HG02870 (cell line): ENCODE data around the gene CREB5.
A peak's percentile ranks its signal among the peaks of the same experiment; 100 is the strongest.

Experiments
- ATAC-seq: cut with Tn5 transposase; IDR thresholded peaks from one replicate; pipeline ENCODE4 v1.9.1; 2021; ENCODE audit warnings: mild to moderate bottlenecking, moderate library complexity; ENCODE audit not compliant: unreplicated experiment

The CREB5 gene

DNA sequence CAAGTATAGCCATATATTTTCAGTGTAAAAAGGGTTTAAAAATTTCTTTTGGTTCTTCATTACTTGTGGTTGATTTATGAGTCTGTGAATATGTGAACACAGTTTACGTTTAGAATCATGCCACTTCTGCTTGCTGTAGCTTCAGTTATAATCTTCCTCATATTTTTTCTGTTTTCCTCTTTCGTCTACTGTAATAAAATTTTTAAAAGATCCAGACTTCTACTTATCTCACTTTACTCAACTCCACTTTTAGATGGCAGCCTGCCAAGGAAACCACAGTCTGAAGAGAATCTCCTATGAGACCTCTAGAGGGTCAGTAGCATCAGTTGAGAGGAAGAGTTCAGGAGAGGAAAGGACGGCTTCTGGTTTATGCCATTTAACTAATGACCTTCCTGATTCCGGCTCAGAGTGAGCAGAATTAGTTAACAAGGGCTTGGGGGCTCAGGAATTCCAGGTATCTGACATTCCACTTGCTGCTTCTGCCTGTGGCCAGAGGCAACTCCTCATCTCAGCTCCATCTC lies 21.4 kb downstream of the CREB5 start:
- ATAC-seq, result no peak

DNA sequence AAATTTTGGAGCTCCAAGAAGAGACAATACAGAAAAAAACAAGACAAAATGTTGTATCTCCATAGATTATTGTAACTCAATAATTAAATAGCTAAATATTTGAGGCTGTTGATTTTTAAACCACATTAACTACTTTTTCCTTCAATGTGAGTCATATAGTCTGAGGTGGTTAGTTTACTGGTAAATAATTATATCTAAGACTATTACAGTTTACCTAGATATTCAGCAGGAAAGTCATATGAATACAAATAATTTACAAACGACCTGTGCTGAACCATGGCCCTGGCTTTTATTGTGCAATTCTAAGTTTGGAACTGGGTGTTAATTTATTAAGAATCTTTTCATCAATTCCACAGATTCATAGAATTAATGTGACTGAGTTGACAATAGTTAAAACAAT lies 22.2 kb downstream of the CREB5 start:
- no peak for ATAC-seq

DNA sequence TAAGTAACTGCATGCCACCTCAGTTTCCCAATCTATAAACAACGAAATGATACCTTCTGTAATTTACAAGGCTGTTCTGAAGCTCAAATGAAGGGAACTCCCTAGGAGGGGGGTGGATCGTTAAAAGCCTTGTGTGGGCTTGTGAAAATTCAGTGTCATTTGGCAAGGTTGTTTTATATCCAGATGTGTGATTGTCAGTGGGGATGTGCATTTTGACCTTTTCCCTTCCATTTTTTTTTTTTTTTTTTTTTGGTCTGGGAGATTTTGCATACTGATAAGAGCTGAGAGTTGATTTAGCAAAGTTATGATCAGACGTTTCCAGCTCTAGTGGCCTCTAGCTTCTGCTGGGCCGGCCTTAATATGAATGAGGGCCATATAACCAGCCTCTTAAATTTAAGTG lies 22.8 kb downstream of the CREB5 start:
- ATAC-seq, result no peak

DNA sequence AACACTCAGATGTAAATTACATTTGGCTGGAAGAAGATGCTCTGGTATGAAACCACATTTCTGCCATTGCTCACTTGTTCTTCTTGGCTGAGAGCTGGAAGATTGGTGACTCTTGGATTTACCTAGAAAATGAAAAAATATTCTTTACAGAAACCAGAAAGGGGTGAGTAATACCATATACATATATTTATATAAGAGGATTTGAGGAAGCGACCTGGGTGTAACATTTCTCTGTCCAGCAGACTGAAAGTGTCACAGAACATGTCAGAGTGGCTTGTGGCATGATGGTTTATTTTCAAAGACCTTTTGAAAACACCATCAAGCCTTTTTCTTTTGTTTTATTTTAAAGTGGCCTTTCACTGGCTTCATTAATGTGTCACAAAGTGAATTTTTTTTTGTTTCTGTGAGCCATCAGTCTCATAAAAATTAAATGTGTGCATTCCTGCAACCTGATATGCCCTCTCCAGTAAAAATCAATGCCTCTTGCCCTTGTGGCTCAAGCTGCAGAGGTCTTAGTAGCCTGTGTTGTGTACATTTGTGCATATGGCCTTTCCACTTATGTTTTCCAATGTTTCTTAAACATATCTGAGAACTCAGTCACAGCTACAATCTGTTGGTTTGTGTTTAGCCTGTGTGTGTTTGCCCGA lies 23.5 kb downstream of the CREB5 start:
- ATAC-seq, result no peak

DNA sequence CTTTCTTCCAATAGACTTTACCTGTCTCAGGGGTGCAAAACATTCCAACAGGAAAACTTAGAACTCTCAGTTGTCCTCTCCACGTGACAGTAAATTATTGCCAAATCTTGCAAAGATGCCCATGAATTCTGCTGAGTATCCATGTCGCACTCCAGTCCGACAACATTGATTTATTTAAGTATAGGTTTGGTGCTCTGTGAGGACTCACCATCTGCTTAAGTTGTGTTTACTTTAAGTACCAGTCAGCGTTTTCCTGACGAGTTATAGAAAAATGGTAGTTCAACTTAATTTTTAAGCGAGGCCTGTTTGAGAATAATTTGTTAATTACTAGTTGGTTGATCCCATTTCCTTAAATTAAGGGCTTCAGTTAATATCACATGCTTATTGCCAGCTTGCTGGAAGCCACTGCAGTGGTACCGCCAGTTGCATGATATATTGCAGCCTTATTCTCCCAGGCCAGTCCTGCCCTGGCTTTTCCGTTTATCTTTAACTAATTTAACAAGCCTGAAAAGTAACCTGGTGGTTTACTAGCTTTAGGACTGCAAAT lies 27.8 kb downstream of the CREB5 start:
- ATAC-seq, result no peak

DNA sequence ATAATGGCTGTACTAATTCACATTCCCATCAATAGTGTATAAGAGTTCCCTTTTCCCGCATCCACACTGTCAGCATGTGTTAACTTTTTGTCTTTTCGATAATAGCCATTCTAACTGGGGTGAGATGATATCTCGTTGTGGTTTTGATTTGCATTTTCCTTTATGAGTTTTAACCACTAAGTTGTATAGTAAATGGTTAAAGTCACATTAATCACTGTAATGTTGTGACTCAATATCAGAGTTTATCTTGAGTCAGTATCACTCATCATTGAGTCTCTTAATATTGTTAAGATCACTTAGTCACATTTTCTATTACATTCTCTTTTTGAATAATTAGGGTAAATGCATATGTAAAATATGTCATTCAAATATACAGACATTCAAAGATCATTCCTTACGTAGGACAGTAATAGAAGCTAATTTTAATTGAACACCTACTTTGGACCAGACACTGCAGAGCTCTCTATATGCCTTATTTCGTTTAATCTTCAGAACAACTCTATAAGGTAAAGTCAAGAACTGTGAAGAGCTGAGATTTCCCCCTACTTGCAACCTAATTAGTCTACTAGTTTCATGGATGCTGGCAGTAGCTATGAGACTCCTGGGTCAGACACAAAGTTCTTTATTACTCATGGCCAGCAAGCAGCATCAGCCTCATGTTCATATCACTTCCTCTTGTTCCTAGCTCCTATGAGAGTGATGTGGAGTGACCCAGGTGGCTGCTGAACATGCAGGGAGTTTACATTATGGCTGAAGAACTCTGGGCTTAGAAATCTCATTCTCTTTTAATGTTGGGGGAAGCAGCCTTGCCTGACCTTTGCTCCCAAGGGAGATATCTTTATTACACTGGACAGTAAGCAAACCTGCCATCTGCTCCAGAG lies 30.5 kb downstream of the CREB5 start:
- ATAC-seq, result peak; percentile 78

DNA sequence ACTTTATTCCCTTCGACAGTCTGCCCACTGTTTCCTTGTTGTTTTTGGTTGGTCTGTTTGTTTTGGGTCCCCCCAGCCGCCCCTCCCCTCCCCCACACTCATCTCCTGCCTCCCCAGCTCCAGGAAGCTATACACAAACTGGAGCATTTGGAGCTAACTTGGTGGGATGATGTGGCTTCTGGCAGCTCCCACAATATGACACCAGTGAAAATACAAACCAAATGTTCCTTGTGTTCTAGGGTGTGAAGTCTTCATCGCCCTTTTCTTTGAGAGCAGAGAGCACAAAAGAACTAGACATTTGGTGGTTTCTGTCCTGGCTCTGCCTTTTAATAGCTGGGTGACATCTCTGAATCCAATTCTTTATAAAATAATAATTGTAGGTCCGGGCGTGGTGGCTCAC lies 33.8 kb downstream of the CREB5 start:
- ATAC-seq, result no peak

DNA sequence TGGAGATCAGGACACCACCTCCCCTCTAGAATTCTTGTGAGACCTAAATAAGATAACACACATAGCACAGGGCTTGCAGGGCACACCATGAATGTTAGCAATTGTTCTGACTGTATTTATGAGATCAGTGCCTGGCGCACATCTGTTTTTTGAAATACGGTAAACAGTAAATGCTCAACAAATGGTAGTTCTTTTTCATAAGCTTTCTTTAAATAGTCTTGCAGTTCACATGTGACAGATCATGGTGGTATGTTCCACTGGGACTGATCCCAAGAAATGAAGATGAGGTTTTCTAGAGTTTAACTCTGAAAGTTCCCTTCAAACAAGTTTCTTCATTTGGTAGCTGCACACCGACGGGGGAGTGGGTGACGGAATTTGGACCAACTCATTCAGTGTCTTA lies 34.8 kb downstream of the CREB5 start:
- ATAC-seq, result no peak

DNA sequence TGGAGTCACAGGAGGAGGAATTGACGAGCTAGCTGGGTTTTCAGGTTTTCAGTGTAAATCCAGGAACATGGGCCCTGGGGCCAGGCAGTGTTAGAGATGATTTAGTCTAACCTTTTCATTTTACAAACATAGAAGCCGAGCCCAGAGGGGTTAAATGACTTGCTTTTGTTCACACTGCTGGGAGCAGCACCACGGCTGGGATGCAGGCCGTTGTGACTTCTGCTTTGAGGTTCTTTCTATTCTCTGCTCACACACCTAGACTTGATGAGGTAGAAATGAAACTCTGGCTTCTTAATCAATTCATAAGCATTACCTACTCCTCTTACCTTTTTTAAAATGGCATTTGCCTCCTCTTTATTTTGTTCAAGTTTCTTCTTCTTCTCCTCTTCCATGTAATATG lies 36.4 kb downstream of the CREB5 start:
- no peak for ATAC-seq

DNA sequence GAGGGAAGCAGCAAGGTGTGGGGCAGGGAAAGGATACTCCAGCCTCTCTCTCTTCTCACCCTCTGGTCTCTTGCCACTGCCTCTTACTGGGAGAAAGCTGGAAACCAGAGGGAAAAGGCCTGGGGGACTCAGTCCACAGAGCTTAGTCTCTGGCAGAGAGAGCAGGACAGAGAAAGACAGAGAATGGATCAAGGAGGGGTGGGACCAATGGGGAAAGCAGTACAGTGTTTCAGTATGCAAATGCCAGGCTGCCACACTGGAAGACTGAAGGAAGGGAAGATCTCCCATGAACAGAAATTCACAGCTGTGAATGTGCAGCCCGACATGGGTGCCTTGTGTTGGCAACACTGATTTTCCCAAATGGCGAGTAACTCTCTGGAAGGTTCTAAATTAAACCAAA lies 40.4 kb downstream of the CREB5 start:
- no peak for ATAC-seq

DNA sequence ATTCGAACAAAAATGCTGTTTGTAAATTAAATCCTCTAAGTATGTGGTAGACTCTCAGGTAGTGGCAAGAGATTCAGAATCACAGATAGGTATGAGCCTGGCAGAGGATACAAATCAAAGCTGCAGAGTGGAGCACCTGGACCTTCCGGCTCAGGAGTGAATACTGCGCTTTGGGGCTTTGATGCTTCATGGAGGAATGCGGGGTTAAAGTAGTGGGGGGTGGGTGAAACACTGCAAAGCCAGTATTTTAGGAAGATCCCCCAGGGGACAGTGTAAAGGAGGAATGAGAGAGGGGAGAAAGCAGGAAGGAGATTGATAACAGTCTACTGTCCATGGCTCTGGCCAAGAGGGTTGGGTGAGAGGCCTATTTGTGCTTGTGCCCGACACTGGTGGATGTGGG lies 43.2 kb downstream of the CREB5 start:
- no peak for ATAC-seq

DNA sequence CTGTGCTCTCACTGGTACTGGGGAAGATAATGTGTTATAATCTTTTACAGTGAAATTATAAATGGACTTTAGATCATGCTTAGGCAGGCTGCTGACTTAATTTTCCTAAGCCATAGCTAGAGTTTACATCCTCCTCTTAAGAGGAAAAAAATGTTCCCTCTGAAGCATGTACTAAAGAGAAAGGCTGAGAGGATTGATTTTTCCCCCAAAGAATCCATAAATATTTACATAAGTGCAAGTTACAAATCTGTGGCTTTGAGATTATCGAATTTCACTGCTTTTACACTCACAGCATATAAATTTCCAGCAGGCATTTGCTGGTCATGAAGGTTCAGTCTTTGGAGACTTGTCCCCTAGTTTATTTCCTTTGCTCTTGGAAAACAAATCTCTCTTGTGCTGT lies 43.7 kb downstream of the CREB5 start:
- ATAC-seq, result no peak

DNA sequence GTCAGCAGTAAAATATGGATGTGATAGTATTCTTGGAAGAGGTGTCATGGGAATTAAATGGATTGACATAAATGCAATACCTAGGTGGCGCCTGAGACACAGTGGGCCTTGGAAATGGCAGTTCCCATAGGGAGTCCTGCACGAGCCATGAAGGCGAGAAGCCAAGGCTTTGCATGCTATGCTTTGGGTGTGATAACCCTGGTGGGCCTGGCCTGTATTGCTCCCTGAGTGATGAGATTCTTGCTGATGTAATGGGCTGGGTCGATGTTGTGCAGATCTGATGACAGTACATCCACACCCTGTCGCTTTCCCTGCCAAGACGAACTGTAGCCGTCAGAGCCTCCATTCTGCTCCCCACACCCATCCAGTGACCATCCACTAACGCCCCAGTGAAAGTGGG lies 46.4 kb downstream of the CREB5 start:
- ATAC-seq, result no peak

DNA sequence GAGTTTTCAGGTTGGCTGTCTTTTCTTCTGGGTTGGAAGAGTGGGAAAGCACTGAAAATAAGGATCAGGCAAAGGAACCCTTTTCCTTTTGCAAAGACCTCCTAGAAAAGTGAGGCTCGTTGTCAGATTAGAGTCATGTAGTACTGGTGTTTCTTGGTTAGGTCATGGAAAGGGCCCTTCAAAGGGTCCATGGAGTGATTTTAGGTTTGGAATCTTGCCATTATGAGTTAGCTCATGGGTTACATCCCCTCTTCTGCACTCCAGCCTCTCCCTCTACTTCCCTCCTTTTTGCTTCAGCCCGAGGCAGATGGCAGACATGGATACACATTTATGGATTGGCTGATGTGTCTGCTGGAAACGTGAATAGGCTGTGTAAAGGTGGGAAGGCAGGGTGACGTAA lies 47.0 kb downstream of the CREB5 start:
- ATAC-seq, result no peak

DNA sequence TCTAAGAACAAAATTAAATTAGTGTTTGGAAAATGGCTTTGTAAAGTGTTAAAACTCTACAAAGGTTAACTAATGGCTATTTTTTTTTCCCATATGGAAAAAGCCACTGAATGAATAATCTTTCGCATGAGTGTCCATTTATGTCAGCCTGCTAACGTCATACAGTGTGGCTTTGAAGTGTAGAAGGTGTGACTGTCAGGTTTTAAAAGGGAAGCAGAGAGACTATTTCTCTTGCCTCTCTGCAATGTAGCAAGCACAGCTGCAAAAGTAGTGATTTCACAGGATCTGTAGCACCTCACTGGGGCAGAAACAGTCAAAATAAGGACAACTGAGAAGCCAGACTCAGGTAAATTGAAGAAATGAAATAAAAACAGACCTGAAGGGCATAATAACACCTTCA lies 53.4 kb downstream of the CREB5 start:
- no peak for ATAC-seq

DNA sequence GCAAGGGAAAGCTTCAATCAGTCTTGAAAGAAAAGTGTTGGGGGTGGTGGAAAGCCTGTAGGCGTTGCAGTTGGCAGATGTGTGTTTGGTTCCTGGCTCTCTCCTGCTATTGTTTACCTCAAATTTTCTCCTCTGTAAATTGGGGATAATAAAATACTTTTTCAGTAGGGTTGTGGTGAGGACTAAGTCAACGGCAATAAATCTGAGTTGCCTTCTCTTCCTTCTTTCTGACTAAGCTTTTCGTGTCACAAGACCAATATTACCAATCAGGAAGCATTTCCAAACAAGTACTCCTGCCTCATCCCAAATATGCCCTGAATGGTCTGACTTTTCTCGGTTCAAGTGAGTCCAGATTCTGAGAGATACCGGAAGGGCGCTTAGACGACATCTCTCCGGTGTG lies 54.0 kb downstream of the CREB5 start:
- no peak for ATAC-seq

DNA sequence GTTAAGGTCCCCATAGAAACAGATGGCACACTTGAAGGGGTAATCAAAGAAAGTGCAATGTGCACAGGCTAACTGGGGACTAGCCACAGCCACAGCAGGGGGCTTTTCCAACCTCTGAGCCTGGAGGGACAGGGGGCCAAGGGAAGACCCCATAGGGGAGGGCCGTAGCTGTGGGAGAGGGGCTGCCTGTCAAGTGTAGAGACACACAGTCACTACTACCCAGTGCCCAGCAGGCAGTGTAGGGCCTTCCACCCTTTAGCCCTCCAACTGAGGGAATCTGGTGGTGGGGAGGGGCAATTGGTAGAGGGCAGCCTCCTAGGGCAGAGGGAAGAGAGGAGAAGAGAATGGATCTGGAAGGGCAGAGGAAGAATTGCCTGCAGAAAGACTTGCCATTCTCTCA lies 54.6 kb downstream of the CREB5 start:
- ATAC-seq, result no peak

DNA sequence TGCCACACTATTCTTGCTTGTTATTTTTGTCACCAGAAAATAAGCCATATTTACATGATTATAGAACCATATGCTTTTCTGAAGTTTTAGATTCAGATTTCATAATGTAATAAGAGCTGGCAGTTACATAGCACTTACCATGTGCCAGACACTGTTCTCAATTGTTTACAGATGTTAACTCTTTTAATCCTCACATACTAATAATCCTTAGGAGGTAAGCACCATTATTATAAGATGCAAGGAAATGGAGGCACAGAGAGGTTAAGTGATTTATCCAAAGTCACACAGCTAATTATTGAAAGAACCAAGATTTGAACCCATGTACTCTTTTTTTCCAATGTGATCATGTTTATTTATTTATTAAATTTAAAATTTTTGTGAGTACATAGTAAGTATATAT lies 57.2 kb downstream of the CREB5 start:
- ATAC-seq, result no peak

DNA sequence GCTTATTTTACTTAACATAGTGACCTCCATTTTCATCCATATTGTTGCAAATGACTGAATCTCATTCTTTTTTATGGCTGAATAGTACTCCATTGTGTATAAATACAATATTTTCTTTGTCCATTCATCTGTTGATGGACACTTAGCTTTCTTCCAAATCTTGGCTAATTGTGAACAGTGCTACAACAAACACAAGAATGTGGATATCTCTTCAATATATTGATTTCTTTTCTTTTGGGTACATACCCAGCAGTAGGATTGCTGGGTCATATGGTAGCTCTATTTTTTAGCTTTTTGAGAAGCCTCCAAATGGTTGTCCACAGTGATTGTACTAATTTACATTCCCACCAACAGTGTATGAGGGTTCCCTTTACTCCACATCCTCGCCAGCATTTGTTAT lies 58.0 kb downstream of the CREB5 start:
- ATAC-seq, result no peak

DNA sequence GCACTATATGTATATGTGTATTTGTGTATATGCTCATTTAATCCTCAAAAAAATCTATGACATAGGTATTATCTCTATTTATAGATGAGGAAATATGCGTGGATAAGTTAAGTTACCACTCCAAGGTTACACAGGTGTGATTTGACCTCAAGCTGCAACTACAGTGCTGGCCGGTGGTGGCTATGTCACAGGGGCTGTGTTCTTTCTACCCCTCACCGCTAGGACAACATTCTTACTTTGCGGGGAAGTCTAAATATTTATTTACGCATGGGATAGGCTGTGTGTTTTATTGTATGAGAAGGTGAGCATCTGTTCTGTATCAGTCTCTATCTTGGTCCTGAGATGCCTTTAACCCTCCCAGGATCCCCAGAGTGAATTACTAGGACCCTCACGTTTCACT lies 60.0 kb downstream of the CREB5 start:
- no peak for ATAC-seq

DNA sequence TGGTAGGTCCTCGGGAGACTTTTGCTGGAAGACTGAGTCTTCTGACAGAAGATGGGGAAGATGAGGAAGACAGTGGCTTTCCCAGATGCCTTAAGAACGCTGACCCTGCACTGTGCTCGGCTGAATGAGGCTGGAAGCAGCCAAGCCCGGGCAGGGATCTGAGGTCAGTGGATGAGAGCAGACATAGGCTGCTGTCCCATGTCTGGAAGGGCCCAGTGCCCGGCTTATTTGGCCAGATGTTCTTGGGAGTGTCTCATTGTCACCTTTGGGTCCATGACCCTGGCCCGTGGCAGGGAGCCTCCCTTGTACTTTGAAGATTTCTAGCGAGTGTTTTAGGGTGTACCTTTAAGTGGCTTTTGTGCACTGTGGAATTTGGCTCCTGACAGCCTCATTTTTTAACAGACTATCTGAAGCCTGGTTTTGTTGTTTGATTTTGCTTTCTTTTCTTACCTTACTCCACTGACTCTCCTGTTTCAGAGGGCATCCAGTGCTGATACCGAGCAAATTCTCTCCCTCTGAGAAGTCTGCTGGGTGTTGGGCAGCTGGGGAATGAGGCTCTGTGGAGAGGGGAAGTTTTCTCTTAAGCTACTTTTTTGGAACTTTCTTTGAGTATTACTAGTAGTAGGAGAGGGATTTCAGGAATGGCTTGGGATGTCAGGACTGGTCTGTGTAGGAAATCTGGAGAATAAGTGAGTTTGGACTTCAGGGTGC lies 61.4 kb downstream of the CREB5 start:
- no peak for ATAC-seq

DNA sequence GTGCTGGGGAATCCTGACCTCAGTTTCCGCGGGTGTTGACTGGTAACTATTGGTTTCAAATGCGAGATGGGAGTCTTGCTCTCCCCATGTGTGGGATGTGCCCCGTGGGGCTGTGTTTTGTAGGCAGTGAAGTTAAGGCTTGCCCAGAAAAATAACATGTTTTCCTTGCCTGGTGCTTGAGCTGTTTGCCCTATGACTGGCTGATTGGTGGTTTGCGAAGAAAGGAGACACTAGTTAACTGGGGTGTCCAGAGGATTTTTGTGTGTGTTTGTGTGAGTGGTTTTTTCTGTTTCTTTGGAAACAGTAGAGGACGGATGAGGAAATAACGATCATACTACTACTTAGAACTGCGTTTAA lies 61.9 kb downstream of the CREB5 start:
- no peak for ATAC-seq
